ENCODE results near the gene TMBIM4.

Gene TMBIM4

DNA sequence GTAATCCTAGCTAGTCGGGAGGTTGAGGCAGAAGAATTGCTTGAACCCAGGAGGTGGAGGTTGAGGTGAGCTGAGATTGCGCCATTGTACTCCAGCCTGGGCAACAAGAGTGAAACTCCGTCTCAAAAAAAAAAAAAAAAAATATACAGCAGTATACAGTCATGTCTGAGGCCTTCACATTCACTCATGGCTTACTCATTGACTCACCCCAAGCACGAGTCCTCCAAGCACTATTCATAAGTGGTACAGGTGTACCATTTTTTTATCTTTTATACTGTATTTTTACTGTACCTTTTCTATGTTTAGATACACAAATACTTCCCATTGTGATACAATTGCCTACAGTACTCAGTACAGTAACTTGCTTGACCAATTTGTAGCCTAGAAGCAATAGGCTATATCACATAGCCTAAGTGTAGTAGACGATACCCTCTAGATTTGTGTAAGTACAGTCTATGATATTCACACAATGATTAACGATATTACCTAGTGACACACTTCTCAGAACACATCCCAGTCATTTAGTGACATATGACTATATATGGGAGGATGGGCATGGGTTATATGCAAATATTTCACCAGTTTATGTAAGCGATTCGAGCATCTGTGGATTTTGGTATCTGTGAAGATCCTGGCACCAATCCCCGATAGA lies 51.4 kb downstream of the TMBIM4 start:
- no peak overlapping the region for H3K9ac ChIP-seq
- H3K4me2 ChIP-seq = no peak overlapping the region
- H4K20me1 ChIP-seq = peaks cover 0 to 10% (median 0%) of the 10 kb centered on the region in 11 experiments; a peak in 2 of 22 replicates
- no peak for TF ChIP-seq Cebpa-rat (IDR thresholded peaks at IDR 0.05)
- H3K9me3 ChIP-seq (replicated peaks in 1 of 11) = no peaks in the 10 kb centered on the region
- H3K4me1 ChIP-seq = peaks cover 0 to 22% (median 13%) of the 10 kb centered on the region in 10 experiments; a peak in 16 of 20 replicates
- peak overlapping the region in 2 of 11 experiments; percentile 46 to 55; a peak in 1 of 22 replicates for H3K27ac ChIP-seq
- H3K4me3 ChIP-seq = no peak overlapping the region
- H3K36me3 ChIP-seq = peaks cover 34 to 56% (median 44%) of the 10 kb centered on the region in 11 experiments
- no peaks in the 10 kb centered on the region for H3K27me3 ChIP-seq

DNA sequence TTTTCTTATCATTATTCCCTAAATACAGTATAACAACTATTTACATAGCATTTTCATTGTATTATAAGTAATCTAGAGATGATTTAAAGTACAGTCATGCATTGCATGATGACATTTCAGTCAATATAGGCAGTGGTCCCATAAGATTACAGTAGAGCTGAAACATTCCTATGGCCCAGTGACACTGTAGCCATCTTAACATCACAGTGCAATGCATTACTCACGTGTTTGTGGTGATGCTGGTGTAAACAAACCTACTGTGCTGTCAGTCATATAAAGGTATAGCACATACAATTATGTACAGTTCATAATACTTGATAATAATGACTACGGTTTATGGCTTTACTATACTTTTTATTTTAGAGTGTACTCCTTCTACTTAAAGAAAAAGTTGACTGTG lies 52.6 kb downstream of the TMBIM4 start:
- Histone ChIP-seq H4K20me1 (peaks cover 0 to 10% (median 0%) of the 10 kb centered on the region in 11 experiments; a peak in 2 of 22 replicates), H3K9ac (no peak overlapping the region), H3K4me1 (peaks cover 0 to 22% (median 13%) of the 10 kb centered on the region in 10 experiments; a peak in 16 of 20 replicates), H3K4me2 (no peak overlapping the region), H3K9me3 (replicated peaks in 1 of 11) (no peaks in the 10 kb centered on the region), H3K27ac (no peak overlapping the region), H3K4me3 (no peak overlapping the region), H3K36me3 (peaks cover 23 to 45% (median 33%) of the 10 kb centered on the region in 11 experiments), H3K27me3 (no peaks in the 10 kb centered on the region)
- TF ChIP-seq Cebpa-rat (IDR thresholded peaks at IDR 0.05) = no peak

DNA sequence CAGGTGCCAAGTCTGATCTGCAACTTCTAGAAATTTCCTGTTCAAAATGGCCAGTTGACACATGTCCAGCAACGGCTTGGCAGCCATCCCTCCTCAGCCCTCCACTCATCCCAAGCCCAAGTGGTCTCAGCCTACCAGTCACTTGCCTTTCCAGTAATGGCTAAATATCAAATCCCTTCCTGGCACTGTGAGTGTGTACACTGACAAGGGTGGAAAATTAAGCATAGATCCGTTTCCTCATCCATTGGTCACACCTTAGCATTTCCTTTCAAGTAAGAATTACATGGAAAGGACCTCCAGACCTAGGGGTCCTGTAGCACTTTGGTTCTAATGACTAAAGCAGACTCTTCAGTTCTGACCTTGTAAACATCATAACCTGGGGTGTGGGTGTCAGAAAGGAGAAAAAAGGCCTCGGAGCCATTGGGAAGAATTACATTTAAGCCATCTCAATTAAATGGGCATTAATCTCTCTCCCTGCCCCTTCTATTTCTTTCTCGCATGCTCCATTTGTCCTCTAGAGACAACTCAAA lies 54.7 kb downstream of the TMBIM4 start:
- TF ChIP-seq Cebpa-rat (IDR thresholded peaks at IDR 0.05) = no peak
- Histone ChIP-seq H3K27ac (no peak overlapping the region), H3K36me3 (peaks cover 2 to 24% (median 14%) of the 10 kb centered on the region in 11 experiments; a peak in 16 of 22 replicates)

DNA sequence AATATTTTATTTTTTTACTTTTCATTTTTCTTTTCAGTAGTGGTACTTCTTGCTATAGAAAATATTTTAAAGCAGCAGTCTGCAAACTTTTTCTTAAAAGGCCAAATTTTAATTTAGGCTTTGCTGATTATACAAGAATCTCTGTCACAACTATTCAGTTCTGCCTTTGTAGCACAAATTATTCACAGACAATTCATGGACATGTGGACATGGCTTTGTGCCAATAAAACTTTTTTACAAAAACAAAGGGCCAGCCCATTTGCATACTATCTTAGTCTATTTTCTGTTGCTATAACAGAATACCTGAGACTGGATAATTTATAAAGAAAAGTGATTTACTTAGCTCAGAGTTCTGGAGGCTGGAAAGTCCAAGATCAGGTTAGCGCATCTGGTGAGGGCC lies 56.3 kb downstream of the TMBIM4 start:
- H3K9ac ChIP-seq = no peak overlapping the region
- H3K27ac ChIP-seq = no peak overlapping the region
- no peaks in the 10 kb centered on the region for H3K27me3 ChIP-seq
- H3K4me3 ChIP-seq = no peak overlapping the region
- TF ChIP-seq Cebpa-rat (IDR thresholded peaks at IDR 0.05) = no peak
- no peak overlapping the region for H3K4me2 ChIP-seq
- H4K20me1 ChIP-seq = no peaks in the 10 kb centered on the region
- H3K36me3 ChIP-seq = peaks cover 0 to 7% (median 4%) of the 10 kb centered on the region in 11 experiments; a peak in 8 of 22 replicates
- H3K4me1 ChIP-seq = peaks cover 0 to 8% (median 0%) of the 10 kb centered on the region in 10 experiments; a peak in 2 of 20 replicates
- H3K9me3 ChIP-seq (replicated peaks in 1 of 11) = no peaks in the 10 kb centered on the region

More for the DNA sequence above, 54.7 kb downstream of the TMBIM4 start:
- Histone ChIP-seq H3K4me3 (no peak overlapping the region), H3K9me3 (replicated peaks in 1 of 11) (no peaks in the 10 kb centered on the region), H3K9ac (no peak overlapping the region), H3K4me1 (peaks cover 0 to 14% (median 11%) of the 10 kb centered on the region in 10 experiments; a peak in 16 of 20 replicates), H3K4me2 (no peak overlapping the region), H4K20me1 (peaks cover 0 to 8% (median 0%) of the 10 kb centered on the region in 11 experiments; a peak in 2 of 22 replicates), H3K27me3 (no peaks in the 10 kb centered on the region)

DNA sequence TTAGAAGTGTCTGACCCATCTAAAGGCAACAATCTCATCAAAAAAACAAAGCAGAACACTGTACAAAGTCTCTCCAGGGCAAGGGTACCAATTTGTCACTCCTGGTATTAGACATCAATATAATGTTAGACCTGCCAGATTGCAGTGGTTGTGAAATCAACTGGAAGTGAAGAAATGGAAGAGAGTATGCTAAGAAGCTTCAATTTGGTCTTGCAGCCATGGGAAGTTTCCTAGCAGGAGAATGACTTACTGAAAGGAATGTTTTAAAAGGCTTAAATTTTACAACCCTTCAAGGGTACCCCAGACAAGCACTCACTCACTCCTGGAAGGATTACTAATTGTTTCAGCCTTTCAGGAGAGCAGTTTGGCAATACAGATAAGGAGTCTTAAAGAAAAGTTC lies 58.2 kb downstream of the TMBIM4 start:
- H3K4me1 ChIP-seq = peaks cover 0 to 8% (median 0%) of the 10 kb centered on the region in 10 experiments; a peak in 5 of 20 replicates

DNA sequence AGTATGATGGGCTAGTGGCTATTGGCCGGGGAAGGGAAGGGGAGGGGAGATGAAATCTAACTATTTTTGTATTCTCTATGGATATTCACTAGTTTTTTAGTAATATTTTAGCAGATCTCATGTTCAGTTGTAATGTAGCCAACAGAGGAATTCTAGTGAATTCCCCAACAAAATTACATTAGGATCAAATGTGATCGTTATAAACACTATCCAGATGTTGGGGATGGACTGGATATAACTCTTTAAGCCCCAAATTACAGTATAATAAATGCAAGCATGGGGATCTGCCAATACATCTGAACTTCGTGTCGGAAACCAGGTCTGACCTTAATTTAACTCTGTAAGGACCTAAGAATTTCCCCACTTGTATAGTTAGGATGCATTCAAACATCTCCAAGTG lies 60.7 kb downstream of the TMBIM4 start:
- Histone ChIP-seq H3K9ac (no peak overlapping the region), H3K9me3 (replicated peaks in 1 of 11) (no peaks in the 10 kb centered on the region), H4K20me1 (no peaks in the 10 kb centered on the region), H3K27me3 (no peaks in the 10 kb centered on the region), H3K4me1 (peaks cover 0 to 5% (median 0%) of the 10 kb centered on the region in 10 experiments; a peak in 3 of 20 replicates), H3K36me3 (no peaks in the 10 kb centered on the region), H3K4me3 (no peak overlapping the region), H3K4me2 (no peak overlapping the region), H3K27ac (no peak overlapping the region)
- TF ChIP-seq Cebpa-rat (IDR thresholded peaks at IDR 0.05) = no peak

More for the DNA sequence above, 58.2 kb downstream of the TMBIM4 start:
- no peaks in the 10 kb centered on the region for H3K9me3 ChIP-seq (replicated peaks in 1 of 11)
- no peak overlapping the region for H3K9ac ChIP-seq
- no peaks in the 10 kb centered on the region for H4K20me1 ChIP-seq
- no peak for TF ChIP-seq Cebpa-rat (IDR thresholded peaks at IDR 0.05)
- no peaks in the 10 kb centered on the region for H3K36me3 ChIP-seq
- H3K27me3 ChIP-seq = no peaks in the 10 kb centered on the region
- no peak overlapping the region for H3K4me3 ChIP-seq
- H3K27ac ChIP-seq = no peak overlapping the region
- no peak overlapping the region for H3K4me2 ChIP-seq

DNA sequence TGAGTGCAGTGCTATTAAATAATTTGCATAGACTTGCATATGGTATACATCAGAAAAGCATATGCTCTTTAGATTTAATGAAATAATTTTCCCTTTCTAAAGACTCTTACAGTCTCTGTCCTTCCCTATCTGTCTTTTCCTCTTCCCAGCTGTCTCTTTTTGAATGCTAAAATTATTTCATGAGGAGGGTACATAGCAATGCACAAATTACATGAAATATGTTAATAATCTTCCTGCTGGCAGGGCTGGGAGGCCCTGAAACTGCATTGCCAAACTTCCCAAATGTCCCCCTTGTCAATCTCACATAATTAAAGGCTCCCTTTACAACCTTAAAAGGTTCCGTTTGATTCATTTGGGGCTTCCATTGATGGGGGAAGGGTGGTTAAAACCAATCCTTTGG lies 61.4 kb downstream of the TMBIM4 start:
- Histone ChIP-seq H3K36me3 (no peaks in the 10 kb centered on the region), H3K4me3 (no peak overlapping the region), H3K27ac (no peak overlapping the region; a peak in 1 of 22 replicates), H3K4me2 (no peak overlapping the region), H3K9ac (no peak overlapping the region), H3K4me1 (peaks cover 0 to 5% (median 0%) of the 10 kb centered on the region in 10 experiments; a peak in 3 of 20 replicates), H4K20me1 (no peaks in the 10 kb centered on the region), H3K27me3 (no peaks in the 10 kb centered on the region), H3K9me3 (replicated peaks in 1 of 11) (no peaks in the 10 kb centered on the region)
- no peak for TF ChIP-seq Cebpa-rat (IDR thresholded peaks at IDR 0.05)

DNA sequence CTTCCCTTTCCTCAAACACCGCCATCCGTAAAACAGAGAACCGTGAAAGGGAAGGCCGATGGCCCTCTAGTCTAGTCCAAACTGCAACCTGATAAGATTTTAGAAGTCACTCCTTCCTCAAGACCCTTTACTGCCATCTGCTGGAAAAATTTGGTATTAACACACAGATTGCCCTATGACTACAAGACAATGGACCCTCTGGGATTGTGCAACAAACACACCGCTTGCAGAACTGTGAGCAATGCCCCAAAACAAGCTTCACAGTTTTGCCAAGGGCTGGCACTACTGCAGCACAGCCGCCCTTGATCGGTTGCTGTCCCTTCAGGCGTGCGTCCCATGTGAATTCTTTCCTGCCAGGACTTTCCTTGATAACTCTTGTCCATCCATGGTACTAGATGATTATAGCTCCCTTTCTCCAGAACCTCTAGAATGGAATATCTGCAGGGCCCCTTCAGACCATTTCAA lies 62.3 kb downstream of the TMBIM4 start:
- Histone ChIP-seq H3K36me3 (no peaks in the 10 kb centered on the region), H3K27me3 (no peaks in the 10 kb centered on the region), H3K9me3 (replicated peaks in 1 of 11) (no peaks in the 10 kb centered on the region), H3K4me1 (peaks cover 0 to 5% (median 0%) of the 10 kb centered on the region in 10 experiments; a peak in 3 of 20 replicates), H3K27ac (peak overlapping the region in 5 of 11 experiments; percentile 6 to 37 (median 14); a peak in 3 of 22 replicates), H3K4me3 (no peak overlapping the region), H3K9ac (no peak overlapping the region), H4K20me1 (no peaks in the 10 kb centered on the region), H3K4me2 (0 out of 22 replicates have a peak overlapping the region, but pooled peaks of 2 of the 11 experiments have one; percentile 8 to 14)
- TF ChIP-seq Cebpa-rat (IDR thresholded peaks at IDR 0.05) = peak; percentile 18 to 97 (median 90); a peak in 18 of 22 replicates
